GM06990 (cell line): ENCODE results near the gene VSTM2L.

ENCODE experiments used
- DNase-seq: peaks from one replicate; pipeline ENCODE4 v3.0.0-alpha.2; 2011; ENCODE audit not compliant: insufficient read length; ENCODE audit errors: extremely low read depth
- H3K27me3 ChIP-seq: replicated peaks from 2 replicates; pipeline ENCODE4 v1.6.0; 2011; ENCODE audit warnings: low read length; ENCODE audit not compliant: control insufficient read depth, insufficient read depth
- H3K36me3 ChIP-seq: 2 replicates; pipeline ENCODE4 v1.5.1; 2011; ENCODE audit warnings: low read length; ENCODE audit not compliant: control insufficient read depth, insufficient read depth
- H3K4me3 ChIP-seq: replicated peaks from 2 replicates; pipeline ENCODE4 v1.5.1; 2011; ENCODE audit warnings: low read depth, mild to moderate bottlenecking, control low read depth, low read length
- CTCF ChIP-seq: IDR thresholded peaks from 2 replicates; pipeline ENCODE4 v1.5.1; 2011; ENCODE audit warnings: low read length, control low read depth, mild to moderate bottlenecking, inconsistent platforms; ENCODE audit not compliant: insufficient read depth, poor library complexity, severe bottlenecking

Gene VSTM2L

GRCh38 chr20:37971561-37972127 lies 68.7 kb downstream of the VSTM2L start:
- Histone ChIP-seq H3K4me3 (no peak overlapping the region), H3K27me3 (no peaks in the 10 kb centered on the region), H3K36me3 (no peaks in the 10 kb centered on the region)
- TF ChIP-seq CTCF = no peak
- DNase-seq = no peak

GRCh38 chr20:37972256-37973058 lies 69.5 kb downstream of the VSTM2L start:
- Histone ChIP-seq H3K4me3 (no peak overlapping the region), H3K36me3 (no peaks in the 10 kb centered on the region), H3K27me3 (no peaks in the 10 kb centered on the region)
- TF ChIP-seq CTCF = no peak
- DNase-seq = no peak

- no peak for DNase-seq
- Histone ChIP-seq H3K36me3 (no peaks in the 10 kb centered on the region), H3K4me3 (no peak overlapping the region), H3K27me3 (no peaks in the 10 kb centered on the region)
- TF ChIP-seq CTCF = no peak
Observed at GRCh38 chr20:37973059-37973910, 70.4 kb downstream of the VSTM2L start.

- TF ChIP-seq CTCF = no peak
- no peak for DNase-seq
- Histone ChIP-seq H3K36me3 (no peaks in the 10 kb centered on the region; the same call in 1 of the 2 replicates), H3K27me3 (no peaks in the 10 kb centered on the region), H3K4me3 (no peak overlapping the region)
Observed at GRCh38 chr20:37976887-37977286, 74.0 kb downstream of the VSTM2L start.

- no peak for TF ChIP-seq CTCF
- DNase-seq = no peak
- no peaks in the 10 kb centered on the region for H3K27me3 ChIP-seq
- no peak overlapping the region for H3K4me3 ChIP-seq
- no peaks in the 10 kb centered on the region; the same call in 1 of the 2 replicates for H3K36me3 ChIP-seq
Observed at GRCh38 chr20:37977338-37977737, 74.4 kb downstream of the VSTM2L start.
